K562 (cell line): ENCODE results near the gene C5orf24. TPM values are rescaled to one million over a fixed set of nuclear protein-coding genes. Genes with fewer than 3 reads are reported as not detected.
A peak's percentile ranks its signal among the peaks of the same experiment; 100 is the strongest.

Source experiments
- ATF2 ChIP-seq: sonication (generic); formaldehyde crosslinking; IDR thresholded peaks from 2 replicates; pipeline ENCODE4 v1.8.1; 2022; ENCODE audit warnings: missing genetic modification reagents
- ATF6 ChIP-seq: sonication (generic); formaldehyde crosslinking; IDR thresholded peaks from 2 replicates; pipeline ENCODE4 v1.4.0; 2020; ENCODE audit warnings: mild to moderate bottlenecking, missing genetic modification reagents
- BHLHE40 ChIP-seq: IDR thresholded peaks from 2 replicates; pipeline ENCODE4 v1.6.1; 2011; ENCODE audit warnings: low read length, improper control_type of control experiment
- CREB3L1 ChIP-seq: fragments of 450-650 bp; IDR thresholded peaks from 2 replicates; pipeline ENCODE4 v1.6.1; 2014; ENCODE audit warnings: low read depth, mild to moderate bottlenecking, moderate library complexity, borderline replicate concordance
- HDGF ChIP-seq: fragments of 450-650 bp; IDR thresholded peaks from 2 replicates; pipeline ENCODE4 v1.6.1; 2016
- HES1 ChIP-seq: fragments of 450-650 bp; IDR thresholded peaks from 2 replicates; pipeline ENCODE4 v1.6.1; 2016; ENCODE audit warnings: low read depth, mild to moderate bottlenecking, moderate library complexity
- NRF1 ChIP-seq, 2 experiments: fragments of 450-650 bp; IDR thresholded peaks in 1 of 2; conservative IDR thresholded peaks in 1 of 2; 2 replicates each; pipeline ENCODE4 v1.6.1; 2014; ENCODE audit warnings: mild to moderate bottlenecking in 2 of 2
- PHB ChIP-seq: fragments of 250-450 bp; sonication (Bioruptor Pico); IDR thresholded peaks from 2 replicates; pipeline ENCODE4 v1.5.0; 2021
- PURB ChIP-seq: sonication (generic); formaldehyde crosslinking; IDR thresholded peaks from 2 replicates; pipeline ENCODE4 v1.9.0; 2021; ENCODE audit warnings: low read depth, mild to moderate bottlenecking, missing genetic modification reagents
- SREBF1 ChIP-seq: fragments of 150-350 bp; IDR thresholded peaks from 2 replicates; pipeline ENCODE4 v1.6.1; 2014; ENCODE audit warnings: antibody characterized with exemption, low read depth, low read length, borderline replicate concordance
- TCF3 ChIP-seq: sonication (generic); formaldehyde crosslinking; IDR thresholded peaks from 2 replicates; pipeline ENCODE4 v1.4.0; 2020; ENCODE audit warnings: mild to moderate bottlenecking, missing genetic modification reagents
- TFAP4 ChIP-seq: sonication (generic); formaldehyde crosslinking; IDR thresholded peaks from 2 replicates; pipeline ENCODE4 v1.8.0; 2022; ENCODE audit warnings: missing genetic modification reagents, mild to moderate bottlenecking, moderate library complexity, borderline replicate concordance
- TGIF2 ChIP-seq: sonication (generic); formaldehyde crosslinking; IDR thresholded peaks from 2 replicates; pipeline ENCODE4 v1.8.1; 2022; ENCODE audit warnings: mild to moderate bottlenecking, missing genetic modification reagents, moderate library complexity
- WHSC1 ChIP-seq: IDR thresholded peaks from one replicate; pipeline ENCODE4 v1.6.1; 2012; ENCODE audit warnings: low read length, control low read depth, inconsistent platforms
- YY1 ChIP-seq, 3 experiments: IDR thresholded peaks; 2 replicates each; pipeline ENCODE4 v1.6.1; 2011; ENCODE audit warnings: low read length in 2 of 3, mild to moderate bottlenecking in 2 of 3, moderate library complexity in 2 of 3, borderline replicate concordance in 1 of 3, control low read depth in 1 of 3, low read depth in 1 of 3; ENCODE audit not compliant: insufficient read depth in 3 of 3, insufficient replicate concordance in 2 of 3, control insufficient read depth in 1 of 3, insufficient read length in 1 of 3; ENCODE audit errors: extremely low read depth in 1 of 3
- polyA plus RNA-seq, 8 experiments: library from polyadenylated mRNA; depleted of rRNA in 4 of 8; stranded (reverse) in 5 of 8; unstranded in 3 of 8; fragments of >200 nt; fragmentation: Nextera tagmentation in 2 of 8; fragmentation: Illumina TruSeq in 1 of 8; extraction: Ambion mirVana in 2 of 8; extraction: Trizol in 1 of 8; gene quantifications; 2 replicates each; pipeline versions ENCODE4 v1.2.1 to v1.2.3, GENCODE V29; 2011 to 2014; ENCODE audit warnings: inconsistent platforms in 1 of 8, missing spikeins in 1 of 8
- total RNA-seq, 7 experiments: library from RNA; depleted of rRNA in 6 of 7; stranded (reverse); fragments of >200 nt in 6 of 7; fragmentation: Illumina TruSeq in 2 of 7; extraction: Trizol in 2 of 7; gene quantifications; 2 replicates each; pipeline versions ENCODE4 v1.2.1 to v1.2.3, GENCODE V29; 2011 to 2021; ENCODE audit warnings: low replicate concordance in 1 of 7

The C5orf24 gene
- total and polyA plus RNA-seq, 9 of the 15 experiments (the other 6 are each of a cell fraction or from before 2014, with no cell fraction given): 8.9 to 38.6 (median 28.4) TPM

- TF ChIP-seq ATF2 (no peak), HDGF (no peak), BHLHE40 (peak; percentile 78), TCF3 (peak; percentile 10; the same call in 1 of the 2 replicates), TFAP4 (CRISPR knock-in tag) (peak; percentile 78), ATF6 (CRISPR knock-in tag) (0 out of 2 replicates have a peak, but pooled peaks have one; percentile 53), PURB (CRISPR knock-in tag) (no peak), PHB (0 out of 2 replicates have a peak, but pooled peaks have one; percentile 21), NRF1 (conservative IDR thresholded peaks at IDR 0.05 in 1 of 2, IDR thresholded peaks at IDR 0.05 in 1 of 2) (peak; percentile 98; a peak in 2 of 4 replicates), WHSC1 (no peak), HES1 (no peak), TGIF2 (CRISPR knock-in tag) (peak; percentile 83; the same call in 1 of the 2 replicates), CREB3L1 (peak; percentile 82; the same call in 1 of the 2 replicates), SREBF1 (no peak), YY1 (IDR thresholded peaks at IDR 0.05; ENCODE audit: borderline replicate concordance in 1 of 3, control insufficient read depth in 1 of 3, extremely low read depth in 1 of 3, insufficient read depth in 3 of 3, insufficient read length in 1 of 3, insufficient replicate concordance in 2 of 3, low read depth in 1 of 3, low read length in 2 of 3) (peak in 2 of 3 experiments; percentile 68 to 76)
Measured at GRCh38 chr5:134845852-134846640, at the start of gene C5orf24 (continued).
